KMS-11 (cell line): ENCODE data around the gene OR10P1.
A peak's percentile ranks its signal among the peaks of the same experiment; 100 is the strongest.

Source experiments
- H2AFZ ChIP-seq: fragments of 200-600 bp; sonication (generic); 2 replicates; pipeline ENCODE4 v1.6.1; 2016; ENCODE audit warnings: antibody characterized with exemption, mixed run types, low read depth
- H3K27ac ChIP-seq: fragments of 200-600 bp; sonication (generic); 2 replicates; pipeline ENCODE4 v1.6.1; 2016; ENCODE audit warnings: mild to moderate bottlenecking, mixed run types
- H3K27me3 ChIP-seq: fragments of 200-600 bp; sonication (generic); 2 replicates; pipeline ENCODE4 v1.6.1; 2017; ENCODE audit warnings: mild to moderate bottlenecking, low read depth, mixed run types, moderate library complexity; ENCODE audit not compliant: insufficient read depth
- H3K36me3 ChIP-seq: fragments of 200-600 bp; sonication (generic); 2 replicates; pipeline ENCODE4 v1.6.1; 2017; ENCODE audit warnings: mild to moderate bottlenecking, mixed run types; ENCODE audit not compliant: insufficient read depth
- H3K4me1 ChIP-seq: fragments of 200-600 bp; sonication (generic); 2 replicates; pipeline ENCODE4 v1.6.1; 2016; ENCODE audit warnings: mild to moderate bottlenecking, low read depth, mixed run types; ENCODE audit not compliant: poor library complexity, severe bottlenecking
- H3K4me2 ChIP-seq: fragments of 200-600 bp; sonication (generic); 2 replicates; pipeline ENCODE4 v1.7.0; 2016; ENCODE audit warnings: mild to moderate bottlenecking, mixed run types
- H3K4me3 ChIP-seq: fragments of 200-600 bp; sonication (generic); IDR thresholded peaks from 2 replicates; pipeline ENCODE4 v1.6.1; 2017; ENCODE audit warnings: low read depth, low read length, mixed read lengths; ENCODE audit not compliant: insufficient read depth
- H3K79me2 ChIP-seq: fragments of 200-600 bp; sonication (generic); 2 replicates; pipeline ENCODE4 v1.6.1; 2016; ENCODE audit warnings: low read depth, mixed run types; ENCODE audit not compliant: insufficient read depth
- H3K9ac ChIP-seq: fragments of 200-600 bp; sonication (generic); 2 replicates; pipeline ENCODE4 v1.6.1; 2016; ENCODE audit warnings: mild to moderate bottlenecking, mixed run types
- H4K20me1 ChIP-seq: fragments of 200-600 bp; sonication (generic); 2 replicates; pipeline ENCODE4 v1.6.1; 2016; ENCODE audit warnings: mild to moderate bottlenecking, mixed run types; ENCODE audit not compliant: insufficient read depth
- TF ChIP-seq, protein P1 (sequence below): fragments of 200-600 bp; sonication (generic); conservative IDR thresholded peaks from 2 replicates; pipeline ENCODE4 v1.6.1; 2017; ENCODE audit warnings: low read depth, mild to moderate bottlenecking, antibody characterized with exemption, low read length, moderate library complexity, mixed read lengths

OR10P1 gene

DNA sequence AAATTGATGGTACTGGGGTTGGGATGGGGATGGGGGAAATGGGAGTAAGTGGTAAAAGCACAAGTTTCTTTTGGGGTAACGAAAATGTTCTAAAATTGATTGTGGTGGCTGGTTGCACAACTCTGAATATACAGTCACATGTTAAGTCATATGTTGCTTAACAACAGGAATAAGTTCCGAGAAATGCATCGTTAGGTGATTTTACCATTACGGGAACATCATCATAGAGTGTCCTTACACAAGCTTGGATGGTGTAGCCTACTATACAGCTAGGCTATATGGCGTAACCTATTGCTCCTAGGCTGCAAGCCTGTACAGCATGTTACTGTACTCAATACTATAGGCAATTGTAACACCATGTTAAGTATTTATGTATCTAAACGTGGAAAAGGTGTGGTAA is 40.0 kb downstream of the OR10P1 start:
- H3K27me3 ChIP-seq = no peaks in the 10 kb centered on the region
- TF ChIP-seq, protein P1, sequence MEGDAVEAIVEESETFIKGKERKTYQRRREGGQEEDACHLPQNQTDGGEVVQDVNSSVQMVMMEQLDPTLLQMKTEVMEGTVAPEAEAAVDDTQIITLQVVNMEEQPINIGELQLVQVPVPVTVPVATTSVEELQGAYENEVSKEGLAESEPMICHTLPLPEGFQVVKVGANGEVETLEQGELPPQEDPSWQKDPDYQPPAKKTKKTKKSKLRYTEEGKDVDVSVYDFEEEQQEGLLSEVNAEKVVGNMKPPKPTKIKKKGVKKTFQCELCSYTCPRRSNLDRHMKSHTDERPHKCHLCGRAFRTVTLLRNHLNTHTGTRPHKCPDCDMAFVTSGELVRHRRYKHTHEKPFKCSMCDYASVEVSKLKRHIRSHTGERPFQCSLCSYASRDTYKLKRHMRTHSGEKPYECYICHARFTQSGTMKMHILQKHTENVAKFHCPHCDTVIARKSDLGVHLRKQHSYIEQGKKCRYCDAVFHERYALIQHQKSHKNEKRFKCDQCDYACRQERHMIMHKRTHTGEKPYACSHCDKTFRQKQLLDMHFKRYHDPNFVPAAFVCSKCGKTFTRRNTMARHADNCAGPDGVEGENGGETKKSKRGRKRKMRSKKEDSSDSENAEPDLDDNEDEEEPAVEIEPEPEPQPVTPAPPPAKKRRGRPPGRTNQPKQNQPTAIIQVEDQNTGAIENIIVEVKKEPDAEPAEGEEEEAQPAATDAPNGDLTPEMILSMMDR = no peak

DNA sequence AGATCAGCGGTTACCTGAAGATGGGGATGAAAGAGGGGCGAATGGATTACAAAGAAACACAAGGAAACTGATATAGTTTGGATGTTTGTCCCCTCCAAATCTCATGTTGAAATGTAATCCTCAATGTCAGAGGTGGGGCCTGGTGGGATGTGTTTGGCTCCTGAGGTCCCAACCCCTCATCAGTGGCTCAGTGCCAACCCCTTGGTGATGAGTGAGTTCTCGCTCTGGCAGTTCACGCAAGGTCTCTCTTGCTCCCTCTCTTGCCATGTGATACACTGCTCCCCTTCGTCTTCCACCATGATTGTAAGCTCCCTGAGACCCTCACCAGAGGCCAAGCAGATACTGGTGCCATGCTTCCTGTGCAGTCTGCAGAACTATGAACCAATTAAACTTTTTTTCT is 43.0 kb downstream of the OR10P1 start:
- no peaks in the 10 kb centered on the region; the same call in 1 of the 2 replicates for H3K27me3 ChIP-seq
- H3K9ac ChIP-seq = no peak overlapping the region

More for the DNA sequence above, 40.0 kb downstream of the OR10P1 start:
- H3K27ac ChIP-seq = no peak overlapping the region
- H3K79me2 ChIP-seq = no peaks in the 10 kb centered on the region
- no peak overlapping the region for H2AFZ ChIP-seq
- H3K4me1 ChIP-seq = no peaks in the 10 kb centered on the region
- no peaks in the 10 kb centered on the region for H4K20me1 ChIP-seq
- no peak overlapping the region for H3K4me3 ChIP-seq
- no peaks in the 10 kb centered on the region for H3K36me3 ChIP-seq
- no peak overlapping the region for H3K9ac ChIP-seq
- H3K4me2 ChIP-seq = no peak overlapping the region

DNA sequence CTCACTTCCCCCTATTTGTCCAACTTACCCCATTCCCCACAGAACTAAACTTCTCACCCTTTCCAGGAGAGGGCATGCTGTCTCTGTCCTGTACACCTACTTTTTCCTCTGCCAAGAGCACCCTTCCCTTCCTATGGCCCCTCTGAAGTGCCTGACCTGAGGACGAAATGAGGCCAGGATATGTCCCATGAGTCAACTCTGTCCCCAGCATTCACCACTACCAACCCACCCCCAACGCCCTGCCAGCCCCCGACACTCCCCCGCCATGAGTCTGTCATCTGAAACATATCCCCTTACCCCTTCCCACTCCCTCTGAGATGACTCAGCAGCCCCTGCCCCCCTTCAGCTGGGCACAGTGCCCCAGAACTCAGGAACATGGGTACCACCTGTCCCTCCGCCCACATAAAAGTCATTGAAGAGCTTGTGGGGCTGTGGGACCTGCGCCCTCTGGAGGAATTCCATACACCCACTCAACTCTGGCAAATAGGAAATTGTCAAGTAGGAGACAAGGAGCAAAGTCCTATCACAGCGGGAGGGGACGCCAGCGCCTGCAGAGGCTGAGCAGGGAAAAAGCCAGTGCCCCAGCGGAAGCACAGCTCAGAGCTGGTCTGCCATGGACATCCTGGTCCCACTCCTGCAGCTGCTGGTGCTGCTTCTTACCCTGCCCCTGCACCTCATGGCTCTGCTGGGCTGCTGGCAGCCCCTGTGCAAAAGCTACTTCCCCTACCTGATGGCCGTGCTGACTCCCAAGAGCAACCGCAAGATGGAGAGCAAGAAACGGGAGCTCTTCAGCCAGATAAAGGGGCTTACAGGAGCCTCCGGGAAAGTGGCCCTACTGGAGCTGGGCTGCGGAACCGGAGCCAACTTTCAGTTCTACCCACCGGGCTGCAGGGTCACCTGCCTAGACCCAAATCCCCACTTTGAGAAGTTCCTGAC is 44.7 kb downstream of the OR10P1 start:
- H3K79me2 ChIP-seq = no peaks in the 10 kb centered on the region
- H3K27ac ChIP-seq = no peak overlapping the region
- H3K4me2 ChIP-seq = no peak overlapping the region
- TF ChIP-seq, protein P1 = 0 out of 2 replicates have a peak, but pooled peaks have one; percentile 25
- H3K27me3 ChIP-seq = no peaks in the 10 kb centered on the region; the same call in 1 of the 2 replicates
- H3K36me3 ChIP-seq = no peaks in the 10 kb centered on the region
- H4K20me1 ChIP-seq = no peaks in the 10 kb centered on the region
- H3K4me1 ChIP-seq = no peaks in the 10 kb centered on the region
- H3K9ac ChIP-seq = no peak overlapping the region
- no peak overlapping the region for H3K4me3 ChIP-seq
- no peak overlapping the region for H2AFZ ChIP-seq

More for the DNA sequence above, 43.0 kb downstream of the OR10P1 start:
- H3K4me3 ChIP-seq = no peak overlapping the region
- no peak overlapping the region for H2AFZ ChIP-seq
- no peak overlapping the region for H3K4me2 ChIP-seq
- no peaks in the 10 kb centered on the region for H3K4me1 ChIP-seq
- no peak overlapping the region for H3K27ac ChIP-seq
- H3K36me3 ChIP-seq = no peaks in the 10 kb centered on the region
- H4K20me1 ChIP-seq = no peaks in the 10 kb centered on the region
- no peaks in the 10 kb centered on the region for H3K79me2 ChIP-seq
- TF ChIP-seq, protein P1 = no peak

DNA sequence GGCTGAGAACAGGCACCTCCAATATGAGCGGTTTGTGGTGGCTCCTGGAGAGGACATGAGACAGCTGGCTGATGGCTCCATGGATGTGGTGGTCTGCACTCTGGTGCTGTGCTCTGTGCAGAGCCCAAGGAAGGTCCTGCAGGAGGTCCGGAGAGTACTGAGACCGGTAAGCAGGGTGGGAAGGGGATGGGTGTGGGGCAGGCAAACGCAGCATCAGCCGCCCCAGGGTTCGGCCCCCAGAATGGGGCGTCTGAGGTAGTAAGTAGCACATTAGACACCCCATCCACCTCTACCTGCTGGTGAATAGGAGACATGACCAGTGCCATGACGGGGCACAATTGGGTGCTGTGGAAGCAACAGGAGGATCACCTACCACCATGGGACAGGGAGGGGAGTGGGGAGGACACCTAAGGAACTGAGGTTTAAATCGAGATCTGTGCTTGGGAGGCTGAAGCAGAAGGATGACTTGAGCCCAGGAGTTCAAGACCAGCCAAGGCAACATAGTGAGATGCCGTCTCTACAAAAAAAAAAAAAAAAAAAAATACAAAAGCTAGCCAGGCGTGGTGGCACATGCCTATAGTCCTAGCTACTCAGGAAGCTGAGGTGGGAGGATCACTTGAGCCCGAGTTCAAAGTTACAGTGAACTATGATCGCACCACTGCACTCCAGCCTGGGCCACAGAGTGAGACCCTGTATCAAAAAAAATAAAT is 45.5 kb downstream of the OR10P1 start:
- Histone ChIP-seq H3K27ac (no peak overlapping the region), H3K79me2 (no peaks in the 10 kb centered on the region), H3K4me3 (no peak overlapping the region), H2AFZ (no peak overlapping the region), H3K4me1 (no peaks in the 10 kb centered on the region), H3K36me3 (no peaks in the 10 kb centered on the region), H4K20me1 (no peaks in the 10 kb centered on the region), H3K27me3 (no peaks in the 10 kb centered on the region; the same call in 1 of the 2 replicates), H3K9ac (no peak overlapping the region), H3K4me2 (no peak overlapping the region)
- TF ChIP-seq, protein P1 = no peak
